ENCODE results near the gene SAPCD1. TPM values are rescaled to one million over a fixed set of nuclear protein-coding genes. Genes with fewer than 3 reads are reported as not detected.
A peak's percentile ranks its signal among the peaks of the same experiment; 100 is the strongest.

The SAPCD1 gene
- polyA plus RNA-seq, 1 of the 3 experiments (the other 2 are of a cell fraction): 5.9 TPM

- H3K4me2 ChIP-seq: no peak overlapping the region
- peak overlapping the region; percentile 47 to 98; a peak in 2 of 4 replicates for H3K27ac ChIP-seq (ENCODE audit: low read depth in 2 of 2, low read length in 1 of 2)
- peak overlapping the region; percentile 71; the same call in 1 of the 2 replicates for H2AFZ ChIP-seq (ENCODE audit: low read depth)
- no peak for TF ChIP-seq RCOR1 (IDR thresholded peaks at IDR 0.05; ENCODE audit: low read length)
- no peaks in the 10 kb centered on the region for H3K9me3 ChIP-seq
- H3K36me3 ChIP-seq (replicated peaks in 1 of 2; ENCODE audit: control insufficient read depth in 1 of 2, insufficient read depth in 2 of 2, low read length in 1 of 2): no peaks in the 10 kb centered on the region
- DNase-seq: no peak
- peaks cover 11% of the 10 kb centered on the region for H3F3A ChIP-seq (replicated peaks; ENCODE audit: insufficient read depth)
- CTCF ChIA-PET: interaction anchor here (0.8 to 4.5 kb wide), 7 partner anchors 17 to 125 kb away, joined by 3 to 27 read pairs (median 3); partner anchors contain the start of gene VARS1
- H3K79me2 ChIP-seq (ENCODE audit: insufficient read depth): peaks cover 7% of the 10 kb centered on the region; the same call in 1 of the 2 replicates
- no peak overlapping the region for H3K4me3 ChIP-seq (ENCODE audit: low read depth in 2 of 2, low read length in 1 of 2)
- peak overlapping the region; percentile 34; the same call in 1 of the 2 replicates for H3K9ac ChIP-seq
- POLR2A ChIA-PET: interaction anchor here (1.4 to 2.2 kb wide), 3 partner anchors 14 to 84 kb away, joined by 5 to 9 read pairs (median 6); partner anchors contain the start of genes DDAH2 and HSPA1B
- no peaks in the 10 kb centered on the region for H3K27me3 ChIP-seq (ENCODE audit: insufficient read depth)
- H3K4me1 ChIP-seq (ENCODE audit: control insufficient read depth in 1 of 2, insufficient read depth in 2 of 2, low read depth in 1 of 2, low read length in 1 of 2): peaks cover 4 to 6% of the 10 kb centered on the region in 2 experiments; a peak in 2 of 4 replicates
- H3K9me2 ChIP-seq: no peaks in the 10 kb centered on the region
- H4K20me1 ChIP-seq (ENCODE audit: insufficient read depth): no peaks in the 10 kb centered on the region
- WGBS (ENCODE audit: low lambda C conversion rate): 94% methylated on average over 7 of the region's 7 CpGs
These were observed 51.0 kb downstream of the SAPCD1 start for GRCh38 chr6:31813465-31813849.

Small RNA genes within 50 kb of the gene (small RNA-seq; reads per million reads assigned to genes)
- gene LY6G6D (0 reads per million in 7 experiments), gene MSH5-SAPCD1 (0 reads per million in 7 experiments), gene RF00019 (0 reads per million in 7 experiments), gene RNU6-850P (0 reads per million in 7 experiments), gene SAPCD1 (0 to 15.8 (median 0) reads per million in 7 experiments)

Other genes with a start within 250 kb of the SAPCD1 start
- gene MCCD1, start 233.7 kb upstream of the SAPCD1 start, polyA plus RNA-seq (2012; rRNA removed): not detected in 2 replicates
- 502 and 556 TPM in 2 replicates for gene DDX39B, start 220.7 kb upstream of the SAPCD1 start, polyA plus RNA-seq (2012; rRNA removed)
- 13.6 and 15.6 TPM in 2 replicates for gene ATP6V1G2, start 216.0 kb upstream of the SAPCD1 start, polyA plus RNA-seq (2012; rRNA removed)
- 14.6 and 17.1 TPM in 2 replicates for gene NFKBIL1, start 215.0 kb upstream of the SAPCD1 start, polyA plus RNA-seq (2012; rRNA removed)
- not detected in 2 replicates for gene LTA, start 190.4 kb upstream of the SAPCD1 start, polyA plus RNA-seq (2012; rRNA removed)
- gene TNF, start 187.1 kb upstream of the SAPCD1 start, polyA plus RNA-seq (2012; rRNA removed): not detected in 2 replicates
- gene LTB, start 180.2 kb upstream of the SAPCD1 start, polyA plus RNA-seq (2012; rRNA removed): 0.10 and 0.16 TPM in 2 replicates
- gene LST1, start 176.4 kb upstream of the SAPCD1 start, polyA plus RNA-seq (2012; rRNA removed): not detected in 2 replicates
- gene NCR3, start 169.7 kb upstream of the SAPCD1 start, polyA plus RNA-seq (2012; rRNA removed): not detected in 2 replicates
- not detected in 2 replicates for gene AIF1, start 147.4 kb upstream of the SAPCD1 start, polyA plus RNA-seq (2012; rRNA removed)
- gene PRRC2A, start 141.9 kb upstream of the SAPCD1 start, polyA plus RNA-seq (2012; rRNA removed): 36.1 and 76.1 TPM in 2 replicates
- gene BAG6, start 110.0 kb upstream of the SAPCD1 start, polyA plus RNA-seq (2012; rRNA removed): 100 and 220 TPM in 2 replicates
- 6.8 and 7.2 TPM in 2 replicates for gene APOM, start 106.8 kb upstream of the SAPCD1 start, polyA plus RNA-seq (2012; rRNA removed)
- 10.3 and 11.5 TPM in 2 replicates for gene C6orf47, start 101.9 kb upstream of the SAPCD1 start, polyA plus RNA-seq (2012; rRNA removed)
- gene GPANK1, start 97.7 kb upstream of the SAPCD1 start, polyA plus RNA-seq (2012; rRNA removed): 18.3 and 19.1 TPM in 2 replicates
- gene CSNK2B, start 96.6 kb upstream of the SAPCD1 start, polyA plus RNA-seq (2012; rRNA removed): 97.3 and 101 TPM in 2 replicates
- gene LY6G5B, start 92.7 kb upstream of the SAPCD1 start, polyA plus RNA-seq (2012; rRNA removed): 12.7 and 20.6 TPM in 2 replicates
- 0.60 and 1.1 TPM in 2 replicates for gene LY6G5C, start 81.6 kb upstream of the SAPCD1 start, polyA plus RNA-seq (2012; rRNA removed)
- 49.3 and 52.9 TPM in 2 replicates for gene ABHD16A, start 59.3 kb upstream of the SAPCD1 start, polyA plus RNA-seq (2012; rRNA removed)
- gene LY6G6F, start 55.8 kb upstream of the SAPCD1 start, polyA plus RNA-seq (2012; rRNA removed): not detected in 2 replicates
- gene LY6G6D, start 47.3 kb upstream of the SAPCD1 start, polyA plus RNA-seq (2012; rRNA removed): not detected in 2 replicates
- gene LY6G6C, start 40.9 kb upstream of the SAPCD1 start, polyA plus RNA-seq (2012; rRNA removed): 0.08 TPM in 1 of 2 replicates, not detected in the other
- not detected in 2 replicates for gene MPIG6B, start 39.3 kb upstream of the SAPCD1 start, polyA plus RNA-seq (2012; rRNA removed)
- gene DDAH2, start 33.4 kb upstream of the SAPCD1 start, polyA plus RNA-seq (2012; rRNA removed): 147 and 180 TPM in 2 replicates
- gene CLIC1, start 26.1 kb upstream of the SAPCD1 start, polyA plus RNA-seq (2012; rRNA removed): 520 and 569 TPM in 2 replicates
- gene MSH5, start 22.7 kb upstream of the SAPCD1 start, polyA plus RNA-seq (2012; rRNA removed): 16.0 and 19.5 TPM in 2 replicates
- gene VWA7, start 14.7 kb downstream of the SAPCD1 start, polyA plus RNA-seq (2012; rRNA removed): 0.45 and 0.56 TPM in 2 replicates
- 22.2 and 35.1 TPM in 2 replicates for gene VARS1, start 33.1 kb downstream of the SAPCD1 start, polyA plus RNA-seq (2012; rRNA removed)
- 47.8 and 79.1 TPM in 2 replicates for gene LSM2, start 44.3 kb downstream of the SAPCD1 start, polyA plus RNA-seq (2012; rRNA removed)
- gene HSPA1L, start 52.6 kb downstream of the SAPCD1 start, polyA plus RNA-seq (2012; rRNA removed): 0.69 and 0.83 TPM in 2 replicates
- 71.1 and 119 TPM in 2 replicates for gene HSPA1A, start 52.9 kb downstream of the SAPCD1 start, polyA plus RNA-seq (2012; rRNA removed)
- 52.4 and 96.3 TPM in 2 replicates for gene HSPA1B, start 65.1 kb downstream of the SAPCD1 start, polyA plus RNA-seq (2012; rRNA removed)
- gene NEU1, start 100.2 kb downstream of the SAPCD1 start, polyA plus RNA-seq (2012; rRNA removed): 42.2 and 43.0 TPM in 2 replicates
- 0.26 and 0.49 TPM in 2 replicates for gene SLC44A4, start 116.3 kb downstream of the SAPCD1 start, polyA plus RNA-seq (2012; rRNA removed)
- gene EHMT2, start 135.0 kb downstream of the SAPCD1 start, polyA plus RNA-seq (2012; rRNA removed): 50.1 and 72.0 TPM in 2 replicates
- 8.3 and 8.4 TPM in 2 replicates for gene ZBTB12, start 139.4 kb downstream of the SAPCD1 start, polyA plus RNA-seq (2012; rRNA removed)
- 0.15 and 0.43 TPM in 2 replicates for gene C2, start 165.1 kb downstream of the SAPCD1 start, polyA plus RNA-seq (2012; rRNA removed)
- gene CFB, start 183.4 kb downstream of the SAPCD1 start, polyA plus RNA-seq (2012; rRNA removed): 42.1 and 64.4 TPM in 2 replicates
- 89.5 and 116 TPM in 2 replicates for gene NELFE, start 196.3 kb downstream of the SAPCD1 start, polyA plus RNA-seq (2012; rRNA removed)
- 86.3 and 89.4 TPM in 2 replicates for gene SKIC2, start 196.5 kb downstream of the SAPCD1 start, polyA plus RNA-seq (2012; rRNA removed)
- gene DXO, start 209.5 kb downstream of the SAPCD1 start, polyA plus RNA-seq (2012; rRNA removed): 25.3 and 27.1 TPM in 2 replicates
- 9.9 and 11.4 TPM in 2 replicates for gene C4A, start 219.4 kb downstream of the SAPCD1 start, polyA plus RNA-seq (2012; rRNA removed)